MV-4-11 (cell line): ENCODE measurements around the gene APCDD1L.

ENCODE experiments used
- DNase-seq: peaks from one replicate; lab custom pipeline; 2025; lab: John Stamatoyannopoulos, UW

APCDD1L gene

DNA sequence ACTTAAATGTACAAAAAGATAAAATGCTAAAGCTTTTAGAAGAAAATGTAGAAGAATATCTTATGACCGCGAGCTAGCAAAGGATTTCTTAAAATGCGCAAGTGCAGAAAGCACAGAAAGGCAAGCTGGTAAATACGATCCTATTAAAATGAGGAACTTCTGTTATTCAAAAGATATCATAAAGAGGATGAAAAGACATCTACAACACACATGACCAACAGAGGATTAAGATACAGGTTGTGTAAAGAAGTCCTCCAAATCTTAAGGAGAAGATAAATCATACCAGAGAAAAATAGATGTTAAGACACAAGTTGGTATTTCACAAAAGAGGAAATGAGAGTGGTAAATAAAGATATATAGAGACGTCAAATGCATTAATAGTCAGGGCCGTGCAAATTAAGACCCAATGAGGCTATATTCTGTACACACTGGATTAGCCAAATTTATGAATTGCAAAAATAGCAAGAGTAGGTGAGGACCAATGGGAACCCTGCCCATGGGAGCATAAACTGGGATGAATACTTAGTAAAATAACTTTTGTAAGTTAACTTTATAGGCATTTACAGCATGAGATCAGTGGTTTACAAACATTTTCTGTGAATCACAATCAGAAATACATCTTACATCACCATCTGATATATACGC lies 23.0 kb downstream of the APCDD1L start:
- DNase-seq: peak; percentile 50

DNA sequence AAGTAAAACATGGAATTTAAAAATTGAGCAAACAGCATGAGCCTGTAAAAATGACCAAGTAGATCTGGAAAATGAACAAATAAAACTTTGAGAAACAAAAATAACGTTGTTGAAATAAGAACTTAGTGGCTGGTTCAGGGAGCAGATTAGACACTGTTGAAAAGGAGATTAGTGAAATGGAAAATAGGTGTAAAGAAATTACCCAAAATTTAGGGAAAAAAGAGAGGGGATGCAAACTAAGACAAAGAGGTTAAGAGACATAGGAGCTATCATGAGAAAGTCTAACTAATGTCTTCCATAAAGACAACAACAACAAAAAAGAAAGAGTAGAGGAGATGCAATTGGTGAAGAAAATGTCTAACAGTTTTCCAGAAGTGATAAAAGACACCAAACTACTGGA lies 29.0 kb downstream of the APCDD1L start:
- DNase-seq: no peak

DNA sequence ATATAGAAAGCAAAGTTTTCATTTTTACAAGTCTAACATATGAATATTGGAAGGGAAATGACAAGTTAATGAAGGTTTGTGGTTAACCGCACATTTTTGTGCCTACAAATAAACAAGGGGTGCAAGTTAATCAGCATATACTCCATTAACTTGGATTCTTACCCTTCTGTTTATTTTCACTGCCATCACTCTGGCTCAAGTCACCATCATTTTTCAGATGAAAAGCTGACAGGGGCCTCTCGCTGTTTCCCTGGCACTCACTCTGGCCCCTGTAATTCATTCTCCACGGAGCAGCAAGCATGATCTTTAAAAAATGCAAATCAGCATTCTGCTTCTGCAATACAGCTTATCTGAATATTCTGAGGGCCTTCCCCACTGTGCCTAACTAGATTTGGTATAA lies 29.8 kb downstream of the APCDD1L start:
- DNase-seq: no peak

DNA sequence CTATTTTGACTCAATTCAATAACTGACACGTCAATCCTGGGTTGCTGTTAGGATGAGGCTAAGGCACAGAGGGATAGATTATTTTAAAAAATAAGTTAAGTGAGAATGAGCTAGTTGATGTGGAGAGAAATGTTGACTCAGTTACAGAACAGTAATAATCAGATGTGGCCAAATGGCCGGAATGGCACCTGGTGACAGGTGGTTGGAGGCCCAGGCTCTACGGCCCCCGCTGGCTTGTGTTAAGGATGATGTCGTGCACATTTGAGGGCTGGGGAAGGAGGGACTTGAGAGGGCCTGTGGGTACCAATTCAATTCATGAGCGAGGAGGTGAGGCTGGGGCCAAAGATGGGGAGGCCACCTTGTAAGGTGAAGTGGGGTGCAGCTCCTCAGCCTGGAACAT lies 31.7 kb downstream of the APCDD1L start:
- DNase-seq: no peak

DNA sequence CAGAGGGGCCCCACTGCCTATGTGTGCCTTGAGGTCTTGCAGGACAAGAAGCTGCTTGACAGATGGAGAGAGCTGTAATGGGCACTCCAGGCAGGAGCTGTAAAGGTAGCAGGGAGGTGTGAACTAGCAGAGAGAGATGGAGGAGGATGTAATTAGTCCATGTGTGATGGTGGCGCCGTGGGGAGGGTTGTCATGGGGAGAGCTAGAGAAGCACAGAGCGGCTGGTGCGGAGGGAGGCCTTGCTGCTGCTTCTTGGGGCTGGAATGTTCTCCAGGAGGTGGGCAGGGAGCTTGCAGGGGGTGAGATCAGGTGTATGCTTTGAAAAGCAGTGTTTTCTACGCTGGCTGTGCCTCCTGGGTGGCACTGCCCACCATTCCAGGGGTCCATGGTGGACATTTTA lies 32.1 kb downstream of the APCDD1L start:
- DNase-seq: no peak

DNA sequence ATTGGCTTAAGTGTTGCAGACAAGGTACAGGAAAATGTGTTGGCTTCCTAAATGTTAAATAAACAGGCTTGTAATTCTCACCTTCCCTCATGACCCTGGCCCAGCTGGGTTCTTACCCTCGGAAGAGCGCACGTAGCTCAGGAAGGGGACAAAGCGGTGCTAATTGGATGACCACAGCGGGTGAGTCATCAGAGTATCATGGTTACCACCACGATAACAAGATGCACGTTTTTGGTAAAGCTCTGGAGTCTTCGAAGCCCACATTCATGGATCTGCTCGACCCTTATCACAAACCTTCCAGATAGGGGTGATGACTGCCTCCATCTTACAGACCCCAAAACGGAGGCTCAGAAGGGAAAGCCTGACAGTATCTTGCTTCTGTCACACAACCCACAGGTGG lies 32.8 kb downstream of the APCDD1L start:
- DNase-seq: no peak

DNA sequence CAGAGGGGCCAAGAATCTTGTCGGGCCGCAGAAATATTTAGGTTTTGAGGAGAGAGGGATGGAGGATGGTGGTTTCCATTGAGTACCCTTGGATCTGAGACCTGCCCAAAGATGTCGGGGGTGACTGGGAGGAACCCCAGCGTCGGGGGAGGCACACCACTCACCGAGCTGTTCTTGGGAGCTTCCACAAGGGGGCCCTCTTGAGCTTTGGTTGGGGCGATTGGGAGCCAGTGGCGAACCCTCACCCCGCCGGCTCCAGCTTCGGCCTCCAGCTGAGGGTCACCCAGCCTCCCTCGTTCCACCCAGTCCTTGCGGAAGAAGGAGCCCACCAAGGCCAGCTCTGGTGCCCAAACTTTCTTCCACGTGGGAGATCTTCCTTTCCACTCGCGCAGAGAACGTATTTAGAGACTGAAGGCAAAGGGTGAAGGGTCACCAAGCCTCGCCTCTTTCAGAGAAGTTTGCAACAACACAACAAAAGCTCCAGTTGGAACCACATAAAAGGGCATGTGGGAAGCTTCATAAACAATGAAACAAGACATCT lies 33.6 kb downstream of the APCDD1L start:
- peak; percentile 5 for DNase-seq

DNA sequence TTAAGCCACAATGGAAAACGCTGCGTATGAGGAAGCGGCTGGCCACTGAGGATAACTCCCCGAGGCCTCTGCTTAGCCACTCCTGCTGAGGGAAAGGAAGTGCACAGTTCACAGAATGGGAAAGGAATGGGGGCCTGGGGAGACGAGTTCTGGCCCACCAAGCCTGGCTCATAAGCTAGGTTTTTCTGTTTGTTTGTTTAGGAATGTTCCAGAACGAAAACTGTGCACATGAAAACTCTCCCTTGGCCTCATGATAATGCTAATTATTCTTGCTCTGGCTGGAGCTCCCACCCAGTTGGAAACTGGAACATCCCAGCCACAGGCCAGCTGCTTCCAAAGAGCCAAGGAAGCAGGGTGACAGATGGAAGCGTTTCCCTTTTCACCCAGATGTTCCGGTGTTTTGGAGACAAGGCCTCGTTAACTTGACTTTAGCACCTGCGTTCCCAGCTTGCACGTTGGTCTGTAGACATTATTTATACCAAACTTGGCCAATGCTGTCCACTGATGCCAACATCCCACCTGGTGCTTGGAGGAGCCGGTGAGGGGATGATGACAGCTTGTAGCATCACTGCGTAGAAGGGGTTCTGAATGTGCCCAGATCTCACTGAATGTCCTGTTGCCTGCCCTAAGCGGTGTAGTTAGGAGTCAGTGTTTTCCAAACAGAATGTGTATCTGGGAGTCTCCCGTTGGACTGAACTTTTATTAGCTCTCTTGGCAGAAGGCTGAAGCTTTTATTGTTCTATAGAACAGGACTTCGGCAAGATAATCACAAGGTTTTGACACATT lies 34.5 kb downstream of the APCDD1L start:
- DNase-seq: no peak

DNA sequence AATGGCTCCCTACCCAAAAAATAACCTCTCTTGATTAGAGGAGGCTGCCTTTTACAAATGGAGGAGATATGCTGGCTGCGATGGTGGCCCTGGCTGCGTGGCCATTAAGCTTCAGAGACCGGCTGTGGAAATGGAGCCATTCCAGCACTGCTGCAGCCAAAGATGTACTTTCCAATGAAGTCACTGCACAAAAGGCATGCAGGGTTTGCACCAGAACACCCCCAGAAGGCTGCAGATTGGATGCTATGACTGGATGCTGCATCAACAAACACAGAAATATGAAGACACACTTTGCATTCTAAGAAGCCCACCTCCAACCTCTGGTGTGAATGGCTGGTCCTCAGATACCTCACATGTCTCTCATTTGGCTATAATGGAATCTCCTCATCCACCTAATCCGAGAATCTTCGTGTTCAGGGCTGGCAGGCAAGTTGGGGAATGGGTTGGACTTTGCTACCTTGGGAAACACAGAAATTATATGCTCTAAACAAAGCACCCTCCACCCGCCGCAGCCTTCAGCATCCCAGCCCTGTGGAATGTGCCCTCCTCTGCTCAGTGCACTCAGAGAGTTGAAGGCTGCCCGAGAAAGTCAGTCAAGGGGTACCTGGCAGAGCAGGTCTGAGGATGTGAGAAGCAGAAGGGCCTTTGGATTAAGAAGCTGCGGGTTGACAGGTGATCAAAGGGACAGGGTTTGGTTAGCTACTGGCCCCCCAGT lies 35.3 kb downstream of the APCDD1L start:
- DNase-seq: no peak

DNA sequence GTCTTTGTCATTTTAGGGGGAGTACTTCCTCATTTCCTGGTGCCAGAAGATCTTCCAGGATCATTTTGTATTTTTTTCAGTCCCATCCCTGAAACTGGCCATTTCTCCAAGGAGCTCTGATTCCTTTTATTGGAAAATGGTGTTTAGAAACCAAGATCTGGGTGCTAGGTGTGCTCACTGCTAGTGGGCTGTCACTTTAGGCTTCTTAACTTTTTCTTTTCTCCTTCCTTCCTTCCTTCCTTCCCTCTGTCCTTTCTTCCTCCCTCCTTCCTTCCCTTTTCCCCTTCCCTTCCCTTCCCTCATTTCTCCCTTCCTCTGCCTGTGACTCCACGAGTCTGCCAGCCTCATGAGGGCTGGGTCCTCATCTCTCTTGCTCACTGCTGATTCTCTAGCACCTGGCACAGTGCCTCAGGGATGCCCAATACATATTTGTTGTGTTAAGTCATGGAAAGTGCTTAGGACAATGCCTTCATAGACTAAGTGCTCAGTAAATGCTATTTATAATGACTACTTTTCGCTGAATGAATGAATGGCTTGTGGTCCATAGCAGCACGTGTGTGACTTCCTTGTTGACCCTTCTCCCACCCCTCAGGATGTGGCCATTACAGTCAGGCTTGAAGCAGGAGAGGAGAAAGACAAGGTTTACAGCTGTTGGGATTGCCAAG lies 36.9 kb downstream of the APCDD1L start:
- no peak for DNase-seq

DNA sequence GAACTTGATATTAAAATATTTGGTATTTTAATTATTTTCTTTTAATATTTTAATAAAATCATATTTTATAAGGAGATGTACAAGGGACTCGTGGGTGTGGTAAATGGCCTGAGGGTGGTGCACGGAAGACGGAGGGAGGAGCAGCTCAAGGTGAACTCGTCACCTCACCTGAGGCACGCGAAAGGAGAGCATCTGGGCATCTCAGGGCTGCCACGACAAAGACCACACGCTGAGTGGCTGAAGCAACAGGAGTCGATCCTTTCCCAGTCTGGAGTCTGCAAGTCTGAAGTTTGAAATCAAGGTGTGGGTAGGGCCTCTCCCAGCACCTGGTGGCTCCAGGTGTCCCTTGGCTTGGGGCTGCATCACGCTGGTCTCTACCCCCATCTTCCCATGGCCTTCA lies 39.7 kb downstream of the APCDD1L start:
- no peak for DNase-seq

DNA sequence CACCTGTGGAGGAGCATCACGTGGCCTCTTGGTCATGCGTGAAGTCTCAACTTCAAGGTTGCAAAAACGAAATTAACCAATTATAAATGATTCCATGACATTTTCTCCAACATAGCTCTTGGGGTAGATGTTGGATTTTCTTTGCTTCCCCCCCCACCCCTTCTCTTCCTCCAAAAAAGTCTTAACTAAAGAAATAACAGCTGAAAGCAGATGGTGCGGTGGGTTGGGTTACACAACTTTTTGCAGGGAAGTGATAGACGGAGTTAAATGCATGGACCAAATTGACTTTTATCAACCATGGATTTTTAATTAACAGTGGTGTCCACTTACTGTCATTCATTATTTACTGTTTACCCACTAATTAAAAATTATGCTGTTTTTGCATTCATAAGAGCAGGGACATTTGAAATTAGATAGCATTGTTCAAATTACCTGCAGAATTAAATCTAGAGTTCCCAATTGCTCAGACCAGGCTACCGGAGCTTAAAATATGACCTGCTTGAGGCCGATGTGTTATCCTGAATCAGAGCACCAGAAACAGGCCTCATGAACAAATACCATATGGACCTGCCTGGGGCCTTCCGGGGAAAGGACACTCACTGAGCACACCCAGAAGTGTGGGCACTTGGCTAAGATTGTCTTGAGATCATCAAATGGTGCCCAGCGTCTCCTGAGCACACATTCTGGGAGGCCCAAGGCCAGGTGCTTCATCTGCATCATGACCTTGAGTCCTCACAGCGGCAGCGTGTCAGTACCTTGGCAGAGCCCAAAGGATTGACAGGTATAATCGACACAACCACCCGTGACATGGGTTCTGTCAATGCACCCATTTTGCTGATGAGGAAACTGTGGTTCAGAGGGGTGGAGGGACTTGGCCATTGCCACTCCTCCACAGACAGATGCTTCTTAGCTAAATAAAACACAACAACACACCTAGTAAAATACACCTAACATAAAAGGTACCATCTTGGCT lies 41.5 kb downstream of the APCDD1L start:
- no peak for DNase-seq

DNA sequence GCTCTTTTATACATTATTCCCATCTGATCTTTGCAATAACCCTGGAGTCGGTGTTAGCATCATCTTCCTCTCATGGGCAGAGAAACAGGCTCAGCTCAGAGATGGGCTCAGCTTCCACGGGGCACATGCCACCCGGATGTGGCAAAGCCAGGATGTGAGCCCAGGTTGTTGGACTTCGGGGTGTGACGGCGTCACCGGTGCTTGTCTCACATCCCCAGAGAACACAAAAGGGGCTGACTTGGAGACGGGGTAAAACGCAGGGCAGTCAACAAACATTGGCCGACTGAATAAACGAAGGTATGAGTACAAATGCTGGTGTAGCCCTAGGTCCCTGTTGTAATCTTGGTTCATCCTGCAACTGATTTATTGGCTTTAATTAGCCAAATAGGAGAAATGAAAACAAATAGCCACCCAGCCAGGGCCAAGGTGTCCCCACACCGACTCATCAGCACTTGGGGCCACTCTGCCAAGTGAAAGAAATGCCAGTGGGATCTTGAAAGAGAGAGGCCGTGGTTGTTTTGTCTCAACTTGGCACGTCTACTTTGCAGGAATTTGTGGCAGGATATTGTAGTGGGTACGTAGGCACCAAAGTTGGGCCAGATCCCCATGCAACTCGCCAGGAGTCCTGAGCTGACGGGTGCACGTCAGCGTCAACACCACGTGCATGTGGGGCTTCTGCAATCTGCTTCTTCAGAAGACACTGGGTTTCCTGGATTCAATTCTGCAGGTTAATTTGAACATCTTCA lies 42.8 kb downstream of the APCDD1L start:
- DNase-seq: no peak

DNA sequence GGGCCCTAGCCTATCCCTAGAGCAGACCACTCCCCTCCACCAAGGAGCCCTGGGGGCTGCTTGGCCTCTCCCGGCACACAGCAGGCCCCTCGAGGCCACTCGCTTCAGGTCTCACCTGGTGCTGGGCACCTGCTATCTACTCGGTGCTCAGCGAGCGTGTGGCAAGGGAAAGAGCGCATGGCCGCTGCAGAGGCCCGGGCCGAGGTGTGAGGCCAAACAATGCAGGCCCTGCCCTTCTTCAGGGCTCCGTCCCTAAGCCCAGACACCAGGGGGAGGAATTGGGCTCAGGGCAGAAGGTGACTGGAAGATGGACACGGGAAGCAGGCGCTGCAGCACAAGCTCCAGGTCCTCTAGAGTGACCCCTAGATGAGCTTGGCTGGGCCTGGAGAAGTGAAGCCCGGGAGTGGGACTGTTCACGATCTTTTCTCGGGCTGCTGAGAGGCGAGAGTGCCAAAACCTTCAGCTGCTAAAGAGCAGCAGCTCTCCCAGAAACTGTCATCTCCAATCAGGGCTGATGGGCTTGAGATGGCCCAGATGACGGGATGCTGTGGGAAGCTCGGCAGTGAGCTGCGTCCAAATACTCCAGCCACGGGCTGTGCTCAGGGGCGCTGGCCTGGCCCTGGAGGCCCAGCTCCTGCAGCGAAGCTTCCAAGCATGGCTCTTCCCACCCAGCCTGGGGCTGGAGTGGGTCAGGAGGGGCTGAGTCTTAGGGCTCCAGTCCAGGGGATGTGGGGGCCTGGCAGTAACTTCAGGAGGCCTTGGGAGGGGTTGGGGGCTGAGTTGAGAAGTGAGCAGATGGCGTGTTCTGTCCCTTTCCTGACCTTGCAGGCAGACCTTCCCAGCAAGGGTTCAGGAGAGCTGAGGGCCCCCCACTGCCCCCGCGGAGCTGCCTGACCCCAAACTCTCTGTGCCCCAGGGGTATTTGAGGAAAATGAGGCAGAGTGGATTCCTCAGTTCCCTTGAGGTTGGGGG lies 43.7 kb downstream of the APCDD1L start:
- DNase-seq: no peak

DNA sequence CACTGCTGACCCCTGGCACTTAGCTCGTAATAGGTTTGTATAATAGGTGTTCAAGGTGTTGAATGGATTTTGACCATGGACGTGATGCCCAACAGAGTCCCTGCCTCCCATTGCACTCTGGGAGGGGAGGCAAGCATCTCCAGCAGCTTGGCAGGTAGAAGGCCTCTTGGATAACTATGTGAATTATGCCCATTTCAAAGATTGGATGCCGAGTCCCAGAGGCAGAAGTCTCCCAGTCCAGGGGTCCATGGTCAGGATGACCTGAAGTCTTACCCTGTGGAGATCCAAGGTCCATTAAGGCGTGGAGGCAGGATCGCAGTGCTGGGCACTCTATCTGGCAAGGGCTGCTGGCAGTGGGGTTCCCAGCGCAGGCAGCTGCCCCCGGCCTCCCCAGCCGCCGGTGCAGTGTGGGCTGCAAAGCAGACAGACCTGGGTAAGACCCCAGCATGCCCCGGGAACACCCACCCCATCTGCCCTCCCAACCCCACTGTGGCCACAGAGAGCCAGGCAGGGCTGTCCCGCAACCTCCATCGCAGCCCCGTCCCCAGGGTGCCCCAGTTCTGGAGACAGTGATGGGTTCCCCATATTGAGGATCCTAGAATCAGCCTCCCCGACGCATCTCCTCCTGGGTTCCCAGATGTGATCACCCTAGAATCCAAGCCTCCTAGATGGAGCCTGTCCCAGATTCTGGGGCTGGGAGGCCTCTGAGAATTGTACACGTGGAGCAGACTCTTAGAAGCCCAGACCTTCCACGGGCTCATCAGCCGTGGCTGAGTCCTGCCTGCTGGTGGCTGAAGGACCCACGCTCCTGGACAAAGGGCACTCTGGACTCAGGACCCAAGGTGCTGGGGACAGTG lies 44.6 kb downstream of the APCDD1L start:
- no peak for DNase-seq

DNA sequence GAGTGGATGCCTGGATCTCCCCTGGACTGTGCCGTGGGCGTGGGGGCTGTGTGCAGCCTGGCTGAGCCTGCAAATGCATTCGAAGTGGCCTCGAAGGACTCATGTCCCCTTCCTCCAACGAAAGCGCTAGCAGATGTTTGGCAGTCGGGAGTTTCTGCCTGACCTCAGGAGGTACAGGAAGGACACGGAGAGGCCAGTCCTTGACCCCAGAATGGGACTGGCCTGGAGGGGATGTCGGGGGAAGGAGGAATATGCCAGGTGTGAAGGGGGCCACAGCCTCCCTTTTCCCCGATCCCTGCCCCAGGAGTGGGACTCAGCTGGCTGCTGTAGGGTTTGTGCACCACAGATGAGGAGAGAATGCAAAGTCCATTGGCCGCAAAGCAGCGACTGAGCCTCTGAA lies 45.6 kb downstream of the APCDD1L start:
- DNase-seq: no peak

DNA sequence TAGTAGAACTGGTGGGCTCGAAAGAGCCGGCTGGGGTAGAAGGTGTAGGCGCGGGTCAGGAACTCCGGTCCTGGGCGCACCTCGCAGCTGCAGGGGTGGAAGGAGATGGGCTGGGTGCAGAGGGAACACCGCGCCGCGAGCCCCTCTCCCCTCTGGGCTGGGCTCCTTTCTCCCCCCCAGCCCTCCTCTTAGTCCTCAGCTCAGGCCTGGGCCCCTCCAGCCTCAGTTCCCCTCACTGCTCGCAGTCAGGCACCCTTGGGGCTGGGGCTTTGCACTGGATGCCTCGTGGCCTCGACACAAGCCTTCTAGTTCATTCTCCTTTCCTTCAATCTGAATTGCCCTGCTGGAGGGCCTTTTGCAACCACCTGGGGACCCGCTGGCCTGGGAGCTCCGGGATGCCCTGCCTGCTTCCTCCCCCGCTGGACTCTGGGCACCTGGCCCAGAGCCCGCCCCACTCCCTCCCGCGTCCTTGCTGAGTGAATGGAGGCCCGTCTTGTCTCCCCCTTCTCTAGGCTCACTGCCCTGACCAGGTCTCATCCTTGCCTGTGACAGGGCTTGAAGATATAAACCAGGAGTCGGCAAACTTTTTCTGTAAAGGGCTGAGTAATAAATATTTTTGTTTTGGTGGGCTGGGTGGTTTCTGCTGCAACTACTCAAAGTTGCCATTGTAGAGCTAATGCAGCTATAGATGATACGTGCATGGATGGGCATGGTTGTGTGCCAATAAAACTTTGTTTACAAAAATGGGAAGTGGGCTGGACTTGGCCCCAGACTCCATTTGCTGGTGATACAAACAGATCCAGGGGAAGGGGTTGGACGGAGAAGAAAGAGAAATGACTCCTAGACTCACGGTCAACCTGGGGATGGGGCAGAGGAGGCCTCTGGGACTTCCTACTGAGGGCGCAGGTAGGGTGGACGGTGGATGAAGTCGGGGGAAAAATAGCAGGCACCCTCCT lies 47.3 kb downstream of the APCDD1L start:
- DNase-seq: no peak
